BJ (cell line): Measurements from ENCODE around the gene DAB1. TPM values are rescaled to one million over a fixed set of nuclear protein-coding genes. Genes with fewer than 3 reads are reported as not detected.

Experiments
- CTCF ChIA-PET: fragments of 350-600 bp; formaldehyde crosslinking; extraction: SDS; loops from one replicate; lab custom pipeline; 2021; ENCODE audit warnings: antibody characterized with exemption, inconsistent platforms; lab: Yijun Ruan, JAX
- POLR2A ChIA-PET: fragments of 300-600 bp; sonication (Branson Sonifier 250); formaldehyde crosslinking; extraction: SDS; loops from one replicate; lab custom pipeline; 2021; ENCODE audit warnings: antibody characterized with exemption; lab: Charles Lee
- DNase-seq: peaks from one replicate; pipeline ENCODE4 v3.0.0-alpha.2; 2011; ENCODE audit warnings: low read depth
- H3K27me3 ChIP-seq: 2 replicates; pipeline ENCODE4 v1.6.0; 2011; ENCODE audit warnings: low read length; ENCODE audit not compliant: control insufficient read depth, insufficient read depth
- H3K36me3 ChIP-seq: 2 replicates; pipeline ENCODE4 v1.5.1; 2011; ENCODE audit warnings: low read length; ENCODE audit not compliant: control insufficient read depth, insufficient read depth
- H3K4me3 ChIP-seq: 2 replicates; pipeline ENCODE4 v1.5.1; 2011; ENCODE audit warnings: low read depth, mild to moderate bottlenecking, control low read depth, low read length
- polyA plus RNA-seq: library from polyadenylated mRNA; depleted of rRNA; stranded (reverse); fragments of >200 nt; gene quantifications from 2 replicates; pipeline ENCODE4 v1.2.3, GENCODE V29; 2011
- TF ChIP-seq, protein P1 (sequence below): IDR thresholded peaks from 2 replicates; pipeline ENCODE4 v1.5.1; 2011; ENCODE audit warnings: low read depth, mild to moderate bottlenecking, control low read depth, inconsistent platforms, low read length, moderate library complexity; ENCODE audit not compliant: insufficient read depth

DAB1 gene
- polyA plus RNA-seq, 1 experiment: 0.91 TPM

DNA sequence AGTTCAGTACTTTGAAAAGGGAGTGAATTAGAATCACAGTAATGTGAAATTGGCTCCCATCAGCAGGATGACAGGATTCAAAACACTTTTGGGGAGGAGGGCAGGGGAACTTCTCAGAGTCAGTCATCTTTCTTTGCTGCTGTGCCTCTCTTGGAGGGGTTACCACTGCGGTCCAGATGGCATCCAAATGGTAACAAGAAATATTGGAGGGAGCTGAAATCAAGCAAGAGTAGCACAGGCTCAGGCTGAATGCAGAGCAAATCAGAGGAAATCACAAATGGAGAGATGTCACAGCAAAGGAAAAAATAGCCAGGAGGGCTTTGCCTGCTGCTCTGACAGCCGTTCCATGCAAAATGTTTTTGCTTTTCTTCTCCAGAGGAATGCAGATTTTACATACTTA lies 383.0 kb downstream of the DAB1 start:
- Histone ChIP-seq H3K4me3 (no peak overlapping the region), H3K27me3 (no peaks in the 10 kb centered on the region), H3K36me3 (no peaks in the 10 kb centered on the region)
- POLR2A ChIA-PET: no interaction called here
- DNase-seq: no peak
- TF ChIP-seq, protein P1, sequence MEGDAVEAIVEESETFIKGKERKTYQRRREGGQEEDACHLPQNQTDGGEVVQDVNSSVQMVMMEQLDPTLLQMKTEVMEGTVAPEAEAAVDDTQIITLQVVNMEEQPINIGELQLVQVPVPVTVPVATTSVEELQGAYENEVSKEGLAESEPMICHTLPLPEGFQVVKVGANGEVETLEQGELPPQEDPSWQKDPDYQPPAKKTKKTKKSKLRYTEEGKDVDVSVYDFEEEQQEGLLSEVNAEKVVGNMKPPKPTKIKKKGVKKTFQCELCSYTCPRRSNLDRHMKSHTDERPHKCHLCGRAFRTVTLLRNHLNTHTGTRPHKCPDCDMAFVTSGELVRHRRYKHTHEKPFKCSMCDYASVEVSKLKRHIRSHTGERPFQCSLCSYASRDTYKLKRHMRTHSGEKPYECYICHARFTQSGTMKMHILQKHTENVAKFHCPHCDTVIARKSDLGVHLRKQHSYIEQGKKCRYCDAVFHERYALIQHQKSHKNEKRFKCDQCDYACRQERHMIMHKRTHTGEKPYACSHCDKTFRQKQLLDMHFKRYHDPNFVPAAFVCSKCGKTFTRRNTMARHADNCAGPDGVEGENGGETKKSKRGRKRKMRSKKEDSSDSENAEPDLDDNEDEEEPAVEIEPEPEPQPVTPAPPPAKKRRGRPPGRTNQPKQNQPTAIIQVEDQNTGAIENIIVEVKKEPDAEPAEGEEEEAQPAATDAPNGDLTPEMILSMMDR: no peak
- CTCF ChIA-PET: interaction anchor here (1.5 kb wide), 1 partner anchor 26 kb away, joined by 5 read pairs; no protein-coding TSS in a partner anchor

DNA sequence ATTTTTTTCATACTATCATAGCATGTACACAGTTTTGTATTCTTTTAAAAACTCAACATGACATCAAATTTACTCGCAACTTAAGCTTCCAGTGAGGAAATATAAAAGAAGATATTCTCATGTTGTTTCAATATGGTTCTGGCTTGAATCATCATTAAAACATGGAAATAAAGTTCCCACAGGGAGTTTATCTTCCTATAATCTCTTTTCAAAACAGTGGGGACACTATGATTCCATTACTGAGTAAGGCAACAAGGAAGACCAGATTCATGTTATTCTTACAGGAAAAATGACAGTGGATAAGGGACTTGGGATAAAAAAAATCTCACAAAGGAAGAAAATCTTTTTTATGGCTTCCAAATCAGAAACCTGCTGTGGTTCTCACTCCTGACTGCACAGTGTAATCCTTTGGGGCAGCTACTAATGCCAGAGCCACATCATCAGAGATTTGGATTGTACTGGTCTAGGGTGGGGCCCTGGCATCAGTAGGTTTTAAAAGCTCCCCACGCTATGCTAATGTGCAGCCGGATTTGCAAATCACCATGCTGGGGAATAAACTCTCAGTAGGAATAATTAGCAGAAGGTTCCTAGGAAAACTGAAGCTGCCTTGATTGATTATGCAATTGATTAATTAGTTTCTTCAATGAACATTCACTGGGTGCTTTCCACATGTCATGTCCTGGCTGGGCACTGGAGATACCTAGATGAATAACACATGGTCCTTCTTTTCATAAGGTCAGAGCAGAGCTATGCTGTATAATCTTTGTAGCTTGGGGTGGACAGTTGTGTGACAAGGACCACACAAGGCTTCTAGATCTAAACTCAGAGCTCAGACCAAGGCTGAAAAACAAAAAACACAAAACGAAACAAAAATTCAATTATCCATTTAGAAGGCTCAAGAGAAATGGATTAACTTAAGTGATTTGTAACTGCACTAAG lies 386.9 kb downstream of the DAB1 start:
- TF ChIP-seq, protein P1: no peak
- peak; percentile 53 for DNase-seq
- H3K4me3 ChIP-seq: no peak overlapping the region
- H3K27me3 ChIP-seq: no peaks in the 10 kb centered on the region
- ChIA-PET CTCF (interaction anchor here (0.6 kb wide), 1 partner anchor 26 kb away, joined by 3 read pairs; no protein-coding TSS in a partner anchor), POLR2A (no interaction called here)
- H3K36me3 ChIP-seq: no peaks in the 10 kb centered on the region

DNA sequence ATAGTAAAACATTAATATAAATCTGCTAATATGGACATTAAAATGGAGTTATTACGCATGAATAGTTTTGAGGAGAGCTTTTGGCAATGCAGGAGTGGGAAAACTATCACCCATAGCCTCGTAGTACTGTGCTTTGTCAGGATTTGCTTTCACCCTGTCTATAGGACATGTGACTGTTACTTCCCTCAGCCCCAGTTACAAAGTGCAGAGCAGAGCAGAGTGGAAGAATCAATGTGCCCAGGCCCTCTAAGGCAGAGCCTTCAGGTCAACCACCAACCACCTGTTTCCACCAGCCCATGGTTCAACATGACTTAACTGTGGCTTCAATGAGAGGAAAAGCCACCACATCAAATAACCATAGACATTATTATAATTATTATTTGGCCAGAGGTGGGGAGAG lies 389.1 kb downstream of the DAB1 start:
- TF ChIP-seq, protein P1: no peak

DNA sequence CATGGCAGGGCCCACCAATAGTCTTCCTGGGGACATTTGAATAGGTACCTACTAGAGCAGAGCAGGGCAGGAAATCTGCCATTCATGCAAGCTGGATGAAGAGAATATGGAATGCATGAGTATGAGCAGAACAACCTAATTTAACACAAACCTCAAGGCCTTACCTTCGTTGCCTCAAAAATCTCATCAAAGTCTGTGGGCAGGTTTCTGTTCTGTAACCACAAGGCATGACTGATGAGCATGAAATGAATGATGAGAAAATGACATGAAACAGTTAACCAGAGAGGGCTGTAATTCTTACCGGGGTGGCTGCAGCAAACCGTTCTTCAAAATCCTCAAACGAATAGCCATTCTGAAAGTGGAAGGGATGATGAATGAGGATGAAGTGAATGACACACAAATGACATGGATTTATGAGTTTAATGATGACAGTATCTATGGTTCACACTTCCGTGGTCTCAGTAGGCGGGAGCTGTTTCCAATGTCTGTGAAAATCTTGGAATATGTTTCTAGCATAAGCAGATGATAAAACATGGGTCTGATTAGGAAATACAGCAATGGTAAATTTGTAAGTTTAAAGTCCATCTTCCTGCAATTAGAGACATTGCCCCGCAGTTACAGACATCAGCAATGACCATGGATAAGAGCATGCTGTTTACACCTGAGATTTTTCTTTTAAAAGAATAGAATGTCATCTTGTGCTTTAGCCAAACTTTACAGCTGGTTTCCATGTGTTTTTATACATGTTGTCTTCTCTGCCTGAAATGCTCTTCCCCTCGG lies 390.4 kb downstream of the DAB1 start:
- H3K36me3 ChIP-seq: no peaks in the 10 kb centered on the region
- TF ChIP-seq, protein P1: no peak
- no peak for DNase-seq
- ChIA-PET POLR2A (no interaction called here), CTCF (no interaction called here)
- H3K4me3 ChIP-seq: no peak overlapping the region
- no peaks in the 10 kb centered on the region for H3K27me3 ChIP-seq

More for the DNA sequence above, 389.1 kb downstream of the DAB1 start:
- no peak for DNase-seq
- Histone ChIP-seq H3K27me3 (no peaks in the 10 kb centered on the region), H3K4me3 (no peak overlapping the region), H3K36me3 (no peaks in the 10 kb centered on the region)
- ChIA-PET CTCF (no interaction called here), POLR2A (no interaction called here)

DNA sequence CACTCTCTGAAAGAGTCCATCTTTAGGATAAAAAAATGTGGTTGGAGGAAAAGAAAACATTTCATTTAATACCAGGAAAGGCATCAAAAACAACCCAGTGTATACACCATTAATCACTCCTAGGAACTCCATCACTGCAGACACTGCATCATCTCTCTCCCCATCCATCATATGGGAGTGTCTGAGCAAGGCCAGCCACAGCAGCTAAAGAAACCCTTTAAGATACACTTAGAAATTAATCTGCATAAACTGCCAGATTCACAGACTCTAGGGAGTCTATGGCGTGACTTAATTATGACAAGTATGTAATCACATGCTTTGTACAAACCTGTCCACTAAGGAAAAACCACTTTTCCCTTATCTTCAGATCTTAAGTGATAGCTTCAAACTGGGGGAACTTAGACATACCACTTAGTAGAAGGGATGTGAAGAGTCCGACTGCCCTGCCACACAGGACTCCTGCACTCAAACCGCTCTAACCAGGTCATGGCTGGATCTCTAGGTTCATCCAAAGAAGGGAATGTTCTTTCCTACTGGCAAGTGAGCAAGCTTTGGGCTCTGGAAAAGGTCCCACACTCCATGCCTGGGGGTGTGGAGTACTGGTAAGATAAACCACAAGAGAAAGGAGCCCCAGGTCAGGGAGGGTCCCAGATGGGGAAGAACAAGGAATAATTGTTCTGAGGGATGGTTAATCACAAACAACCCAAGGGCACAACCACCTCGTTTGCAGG lies 397.1 kb downstream of the DAB1 start:
- Histone ChIP-seq H3K4me3 (no peak overlapping the region), H3K36me3 (no peaks in the 10 kb centered on the region), H3K27me3 (no peaks in the 10 kb centered on the region)
- DNase-seq: no peak
- ChIA-PET POLR2A (no interaction called here), CTCF (no interaction called here)
- TF ChIP-seq, protein P1: no peak
